WERI-Rb-1 (cell line): ENCODE measurements around the gene UBQLNL.

Source experiments
- DNase-seq: peaks from one replicate; pipeline ENCODE4 v3.0.0-alpha.2; 2020
- H3K27ac ChIP-seq: fragments of 250-450 bp; sonication (Bioruptor Pico); 2 replicates; pipeline ENCODE4 v1.5.1; 2020; ENCODE audit warnings: mild to moderate bottlenecking, moderate library complexity
- H3K27me3 ChIP-seq: fragments of 250-450 bp; sonication (Bioruptor Pico); 2 replicates; pipeline ENCODE4 v1.5.1; 2021; ENCODE audit warnings: mild to moderate bottlenecking, low read depth, moderate library complexity; ENCODE audit not compliant: insufficient read depth, severe bottlenecking
- H3K36me3 ChIP-seq: fragments of 250-450 bp; sonication (Bioruptor Pico); 2 replicates; pipeline ENCODE4 v1.5.1; 2020; ENCODE audit warnings: mild to moderate bottlenecking, moderate library complexity
- H3K4me3 ChIP-seq: 2 replicates; pipeline ENCODE4 v1.5.1; 2011; ENCODE audit warnings: low read depth, mild to moderate bottlenecking, control low read depth, low read length
- H3K9me3 ChIP-seq: fragments of 250-450 bp; sonication (Bioruptor Pico); 2 replicates; pipeline ENCODE4 v1.5.1; 2021; ENCODE audit warnings: mild to moderate bottlenecking, moderate library complexity; ENCODE audit not compliant: severe bottlenecking
- CTCF ChIP-seq: IDR thresholded peaks from 2 replicates; pipeline ENCODE4 v1.5.1; 2011; ENCODE audit warnings: low read depth, mild to moderate bottlenecking, control low read depth, inconsistent platforms, low read length

UBQLNL gene

DNA sequence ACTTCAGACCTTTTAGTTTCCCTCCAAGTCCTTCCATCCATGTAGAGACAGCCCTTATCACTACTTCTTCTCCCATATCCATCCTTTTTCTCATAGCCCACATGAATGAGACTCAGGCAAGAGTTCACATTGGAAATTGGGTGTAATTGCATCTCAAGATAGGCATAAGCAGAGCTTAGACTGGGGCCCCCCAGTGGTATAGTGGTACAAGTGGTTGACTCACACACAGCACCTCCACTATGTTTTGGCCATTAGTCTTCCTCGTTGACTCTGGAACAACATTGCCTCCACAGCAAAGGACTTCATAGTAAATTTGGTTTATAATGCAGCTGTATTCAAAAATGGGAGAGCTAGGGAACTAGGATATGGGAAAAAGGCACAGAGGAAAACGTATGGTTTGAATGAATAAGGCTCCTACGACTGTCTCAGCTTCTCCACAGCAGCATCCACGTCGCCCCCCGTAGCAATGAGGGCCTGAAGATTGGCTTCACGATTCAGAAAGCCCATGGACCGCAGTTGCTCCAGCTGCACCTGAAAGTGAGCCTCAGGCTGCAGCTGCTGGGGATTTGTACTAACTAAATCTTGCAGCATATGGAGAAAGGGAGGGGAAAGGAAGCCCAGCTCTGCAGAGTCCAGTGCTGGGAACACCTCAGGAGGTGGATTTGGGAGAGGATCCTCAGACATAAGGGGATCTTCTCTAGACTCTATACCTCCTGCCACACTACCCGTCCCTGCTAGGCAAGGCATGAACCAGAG is 9.1 kb downstream of the UBQLNL start:
- H3K27ac ChIP-seq, result peak overlapping the region; percentile 93
- no peaks in the 10 kb centered on the region for H3K36me3 ChIP-seq
- DNase-seq, result peak; percentile 83
- H3K27me3 ChIP-seq, result no peaks in the 10 kb centered on the region
- peak; percentile 23; the same call in 1 of the 2 replicates for TF ChIP-seq CTCF
- H3K4me3 ChIP-seq, result peak overlapping the region; percentile 43
- no peaks in the 10 kb centered on the region for H3K9me3 ChIP-seq

DNA sequence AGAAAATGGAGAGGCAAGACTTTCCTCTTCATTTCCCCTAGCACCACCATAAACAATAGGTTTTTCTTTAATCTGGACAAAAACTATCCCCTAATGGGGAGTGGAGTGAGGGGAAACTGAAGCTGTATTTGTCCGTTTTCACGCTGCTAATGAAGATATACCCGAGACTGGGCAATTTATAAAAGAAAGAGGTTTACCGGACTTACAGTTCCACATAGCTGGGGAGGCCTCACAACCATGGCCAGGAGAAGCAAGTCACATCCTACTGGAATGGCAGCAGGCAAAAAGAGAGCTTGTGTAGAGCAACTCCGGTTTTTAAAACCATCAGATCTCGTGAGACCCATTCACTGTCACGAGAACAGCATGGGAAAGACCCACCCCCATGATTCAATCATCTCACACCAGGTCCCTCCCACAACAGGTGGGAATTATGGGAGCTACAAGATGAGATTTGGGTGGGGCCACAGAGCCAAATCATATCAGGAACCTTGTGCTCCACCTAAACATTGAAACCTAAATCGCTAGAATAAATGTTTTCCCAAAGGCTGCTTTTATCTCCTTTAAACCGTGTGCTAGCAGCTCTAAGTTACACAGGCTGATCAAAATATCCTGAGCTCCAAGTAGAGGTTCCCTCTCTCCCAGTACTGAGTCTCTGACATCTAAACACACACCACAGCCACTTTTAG is 11.0 kb downstream of the UBQLNL start:
- no peaks in the 10 kb centered on the region for H3K36me3 ChIP-seq
- H3K9me3 ChIP-seq, result no peaks in the 10 kb centered on the region
- H3K4me3 ChIP-seq, result no peak overlapping the region
- TF ChIP-seq CTCF, result no peak
- DNase-seq, result no peak
- H3K27me3 ChIP-seq, result no peaks in the 10 kb centered on the region
- H3K27ac ChIP-seq, result peak overlapping the region; percentile 52

DNA sequence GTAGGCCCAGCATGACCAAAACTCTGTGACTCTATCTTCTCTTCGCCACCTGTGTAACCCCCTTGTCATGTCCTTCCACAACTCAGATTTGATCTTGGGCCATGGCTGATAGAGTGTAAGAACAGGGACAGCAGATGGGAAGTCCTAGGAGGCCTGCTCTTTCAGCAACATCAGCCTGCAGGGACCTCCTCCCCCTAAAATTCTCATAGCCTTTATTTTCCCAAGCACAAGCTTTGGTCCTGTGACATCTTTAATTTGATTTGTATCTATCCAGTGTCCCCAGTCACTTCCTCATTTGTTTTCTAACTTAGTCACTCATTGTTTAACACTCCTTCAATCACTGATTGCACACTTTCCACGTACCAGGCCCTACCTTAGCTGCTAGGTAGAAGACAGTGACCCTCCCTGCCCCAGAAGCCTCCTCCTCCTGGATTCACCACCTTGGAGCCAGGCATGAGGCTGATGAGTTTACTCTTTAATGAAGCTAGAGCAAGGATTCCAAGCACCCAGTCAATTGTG is 12.0 kb downstream of the UBQLNL start:
- H3K4me3 ChIP-seq, result no peak overlapping the region
- DNase-seq, result peak; percentile 28

DNA sequence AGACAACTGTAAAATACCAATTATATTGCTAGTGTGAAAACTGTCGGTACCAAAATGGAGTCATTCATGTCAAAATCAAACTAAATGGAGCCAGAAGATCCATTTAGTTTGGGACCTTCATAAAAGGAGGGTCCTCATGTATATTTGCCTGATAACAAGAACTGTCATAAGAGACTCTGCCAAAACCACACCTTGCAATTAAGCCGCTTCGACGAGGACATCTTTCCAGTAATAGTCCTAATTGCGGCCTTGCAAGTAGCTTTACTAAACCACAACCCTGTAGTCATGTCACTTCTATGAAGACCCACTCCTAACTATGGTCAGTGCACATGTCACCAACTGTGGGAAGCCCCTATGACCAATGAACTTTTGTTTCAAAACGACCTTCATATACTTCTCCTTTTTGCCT is 16.1 kb downstream of the UBQLNL start:
- no peak for TF ChIP-seq CTCF
- Histone ChIP-seq H3K27ac (no peak overlapping the region), H3K4me3 (no peak overlapping the region), H3K9me3 (no peaks in the 10 kb centered on the region), H3K36me3 (no peaks in the 10 kb centered on the region), H3K27me3 (no peaks in the 10 kb centered on the region)
- no peak for DNase-seq

More for the DNA sequence above, 12.0 kb downstream of the UBQLNL start:
- no peaks in the 10 kb centered on the region for H3K27me3 ChIP-seq
- no peaks in the 10 kb centered on the region for H3K9me3 ChIP-seq
- peak overlapping the region; percentile 52 for H3K27ac ChIP-seq
- no peaks in the 10 kb centered on the region for H3K36me3 ChIP-seq
- TF ChIP-seq CTCF, result no peak

GRCh38 chr11:5499671-5500070 is 16.8 kb downstream of the UBQLNL start:
- H3K27ac ChIP-seq, result no peak overlapping the region
- no peak overlapping the region for H3K4me3 ChIP-seq
- no peak for TF ChIP-seq CTCF
- H3K9me3 ChIP-seq, result no peaks in the 10 kb centered on the region
- DNase-seq, result no peak
- no peaks in the 10 kb centered on the region for H3K36me3 ChIP-seq
- H3K27me3 ChIP-seq, result no peaks in the 10 kb centered on the region
